IPS DF 6.9 (cell line): ENCODE measurements around the gene LAIR2.
"Not testable (repeated sequence)": the region's sequence is repeated elsewhere in the genome, so short reads cannot be mapped to it uniquely, and the experiment has no call there.

Source experiments
- DNase-seq: peaks from one replicate; pipeline ENCODE4 v3.0.0-alpha.2; 2013; ENCODE audit warnings: low read depth, low spot score
- H3K27ac ChIP-seq: one replicate; pipeline ENCODE4 v1.5.1; 2013; ENCODE audit warnings: low read length, control low read depth
- H3K27me3 ChIP-seq: 2 replicates; pipeline ENCODE4 v1.6.1; 2013; ENCODE audit warnings: mild to moderate bottlenecking, low read length; ENCODE audit not compliant: control insufficient read depth, insufficient read depth
- H3K36me3 ChIP-seq: 2 replicates; pipeline ENCODE4 v1.6.1; 2013; ENCODE audit warnings: low read length; ENCODE audit not compliant: control insufficient read depth, insufficient read depth
- H3K4me1 ChIP-seq: 2 replicates; pipeline ENCODE4 v1.6.1; 2013; ENCODE audit warnings: low read length; ENCODE audit not compliant: control insufficient read depth, insufficient read depth
- H3K4me3 ChIP-seq: 2 replicates; pipeline ENCODE4 v1.5.1; 2013; ENCODE audit warnings: mild to moderate bottlenecking, low read length
- H3K9me3 ChIP-seq: 2 replicates; pipeline ENCODE4 v1.6.1; 2013; ENCODE audit warnings: low read length, inconsistent platforms; ENCODE audit not compliant: control insufficient read depth, insufficient read depth
- WGBS: extraction: QIAGEN DNeasy Blood & Tissue Kit; methylation state at CpG from one replicate; pipeline ENCODE4 v1.1.7; 2013; ENCODE audit warnings: mixed read lengths, missing lambda C conversion rate; ENCODE audit not compliant: insufficient read length, insufficient coverage; 5-methylcytosine and 5-hydroxymethylcytosine counted together

The LAIR2 gene

DNA sequence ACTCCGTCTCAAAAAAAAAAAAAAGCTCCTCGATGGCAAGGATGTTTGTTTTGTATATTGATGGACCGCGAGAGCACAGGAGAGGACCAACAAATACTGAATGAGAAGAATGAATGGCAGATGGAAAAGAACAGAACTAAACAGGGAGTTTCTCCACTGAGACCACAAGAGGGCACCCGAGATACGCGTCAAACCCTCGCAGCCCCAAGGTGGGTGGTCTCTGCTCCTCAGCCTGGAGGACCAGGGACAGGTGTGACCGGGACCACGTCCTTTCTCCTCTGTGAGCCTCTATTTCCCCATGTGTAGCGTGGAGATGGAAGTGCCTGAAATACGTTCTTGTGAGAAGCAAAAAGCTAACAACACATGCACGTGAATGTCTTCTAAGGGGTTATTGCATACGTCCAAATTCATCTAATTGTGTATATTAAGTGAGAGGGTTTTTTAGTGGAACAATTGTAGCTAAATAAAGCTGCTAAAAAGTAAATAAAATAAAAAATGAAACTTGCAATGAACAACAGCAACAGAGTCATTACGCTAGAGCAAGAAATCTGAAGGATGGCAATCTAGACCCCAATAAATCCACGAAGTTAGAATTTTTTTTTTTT, 21.2 kb upstream of the LAIR2 start:
- no peaks in the 10 kb centered on the region for H3K4me1 ChIP-seq
- H3K27ac ChIP-seq = no peak overlapping the region
- peak; percentile 67 for DNase-seq
- no peak overlapping the region for H3K4me3 ChIP-seq
- H3K36me3 ChIP-seq = no peaks in the 10 kb centered on the region
- H3K27me3 ChIP-seq = no peaks in the 10 kb centered on the region
- H3K9me3 ChIP-seq = no peaks in the 10 kb centered on the region; the same call in 1 of the 2 replicates
- no CpG with 5 or more reads among the region's 16 CpGs for WGBS

DNA sequence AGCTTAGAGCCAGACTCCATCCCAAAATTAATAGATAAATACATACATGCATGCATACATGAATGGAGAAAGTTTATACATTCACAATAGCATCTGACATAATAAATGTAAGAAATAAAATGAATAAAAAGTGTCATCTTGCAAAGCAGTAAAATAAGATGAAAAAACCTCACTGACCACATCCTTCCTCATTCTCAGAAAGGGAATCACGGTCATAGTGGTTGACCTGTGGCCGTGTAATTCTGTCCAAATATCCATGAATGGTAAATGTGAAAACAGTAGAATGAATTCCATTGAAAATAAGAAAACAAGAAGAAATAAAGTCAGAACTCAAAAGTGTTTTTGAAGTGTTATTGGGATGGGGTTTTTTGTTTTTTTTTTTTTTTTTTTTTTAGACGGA, 19.7 kb upstream of the LAIR2 start:
- DNase-seq = no peak
- Histone ChIP-seq H3K4me3 (no peak overlapping the region), H3K27ac (no peak overlapping the region), H3K4me1 (no peaks in the 10 kb centered on the region), H3K27me3 (no peaks in the 10 kb centered on the region), H3K9me3 (no peaks in the 10 kb centered on the region; the same call in 1 of the 2 replicates), H3K36me3 (no peaks in the 10 kb centered on the region)
- no CpG with 5 or more reads among the region's 3 CpGs for WGBS

DNA sequence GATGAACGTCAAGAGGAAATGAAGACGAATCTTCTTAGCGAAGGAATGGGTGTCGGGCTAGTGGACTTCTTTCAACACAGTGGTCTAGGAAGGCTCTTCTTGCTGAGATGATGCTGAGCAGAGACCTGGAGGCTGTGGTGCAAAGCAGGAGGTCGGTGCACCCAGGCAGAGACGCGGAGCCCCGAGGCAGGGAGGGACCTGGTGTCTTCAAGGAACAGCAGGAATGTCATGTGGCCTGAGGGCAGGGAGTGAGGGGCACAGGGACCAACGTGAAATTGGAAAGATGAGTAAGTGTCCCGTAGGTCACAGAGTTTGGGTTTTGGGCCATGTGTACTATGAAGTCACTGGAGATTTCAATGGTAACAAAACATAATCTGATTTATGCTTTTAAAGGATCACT, 18.2 kb upstream of the LAIR2 start:
- Histone ChIP-seq H3K27ac (no peak overlapping the region), H3K9me3 (peaks cover 2% of the 10 kb centered on the region), H3K36me3 (no peaks in the 10 kb centered on the region), H3K4me3 (no peak overlapping the region), H3K4me1 (no peaks in the 10 kb centered on the region; the same call in 1 of the 2 replicates), H3K27me3 (no peaks in the 10 kb centered on the region)
- DNase-seq = no peak
- no CpG with 5 or more reads among the region's 10 CpGs for WGBS

GRCh38 chr19:54485851-54486250, 16.8 kb upstream of the LAIR2 start:
- H3K4me3 ChIP-seq = no peak overlapping the region
- no CpG with 5 or more reads among the region's 5 CpGs for WGBS
- H3K9me3 ChIP-seq = peaks cover 4% of the 10 kb centered on the region
- H3K27ac ChIP-seq = no peak overlapping the region
- H3K4me1 ChIP-seq = no peaks in the 10 kb centered on the region; the same call in 1 of the 2 replicates
- no peak for DNase-seq
- H3K27me3 ChIP-seq = no peaks in the 10 kb centered on the region
- H3K36me3 ChIP-seq = no peaks in the 10 kb centered on the region

- H3K4me3 ChIP-seq = no peak overlapping the region
- peaks cover 8% of the 10 kb centered on the region for H3K9me3 ChIP-seq
- WGBS = no CpG with 5 or more reads among the region's 7 CpGs
- DNase-seq = no peak
- no peaks in the 10 kb centered on the region for H3K36me3 ChIP-seq
- H3K27ac ChIP-seq = no peak overlapping the region
- H3K4me1 ChIP-seq = no peaks in the 10 kb centered on the region; the same call in 1 of the 2 replicates
- H3K27me3 ChIP-seq = no peaks in the 10 kb centered on the region
Measured at GRCh38 chr19:54489341-54489740, 13.3 kb upstream of the LAIR2 start.

GRCh38 chr19:54489766-54490165, 12.9 kb upstream of the LAIR2 start:
- no peak for DNase-seq
- H3K9me3 ChIP-seq = peaks cover 8% of the 10 kb centered on the region
- no CpG with 5 or more reads among the region's 9 CpGs for WGBS
- no peak overlapping the region for H3K27ac ChIP-seq
- no peaks in the 10 kb centered on the region for H3K36me3 ChIP-seq
- H3K27me3 ChIP-seq = no peaks in the 10 kb centered on the region
- no peak overlapping the region for H3K4me3 ChIP-seq
- no peaks in the 10 kb centered on the region; the same call in 1 of the 2 replicates for H3K4me1 ChIP-seq

- no peak overlapping the region for H3K4me3 ChIP-seq
- H3K4me1 ChIP-seq = no peaks in the 10 kb centered on the region; the same call in 1 of the 2 replicates
- H3K9me3 ChIP-seq = peaks cover 8% of the 10 kb centered on the region
- H3K36me3 ChIP-seq = no peaks in the 10 kb centered on the region
- no peaks in the 10 kb centered on the region for H3K27me3 ChIP-seq
- H3K27ac ChIP-seq = no peak overlapping the region
- no peak for DNase-seq
- WGBS = no CpG with 5 or more reads among the region's 18 CpGs
Measured at GRCh38 chr19:54492568-54492967, 10.1 kb upstream of the LAIR2 start.

- not testable (repeated sequence) for H3K4me3 ChIP-seq, H3K36me3 ChIP-seq, H3K4me1 ChIP-seq, H3K27ac ChIP-seq, H3K9me3 ChIP-seq, H3K27me3 ChIP-seq, DNase-seq
- WGBS = no CpG with 5 or more reads among the region's 5 CpGs
Measured at GRCh38 chr19:54493056-54493455, 9.6 kb upstream of the LAIR2 start.

DNA sequence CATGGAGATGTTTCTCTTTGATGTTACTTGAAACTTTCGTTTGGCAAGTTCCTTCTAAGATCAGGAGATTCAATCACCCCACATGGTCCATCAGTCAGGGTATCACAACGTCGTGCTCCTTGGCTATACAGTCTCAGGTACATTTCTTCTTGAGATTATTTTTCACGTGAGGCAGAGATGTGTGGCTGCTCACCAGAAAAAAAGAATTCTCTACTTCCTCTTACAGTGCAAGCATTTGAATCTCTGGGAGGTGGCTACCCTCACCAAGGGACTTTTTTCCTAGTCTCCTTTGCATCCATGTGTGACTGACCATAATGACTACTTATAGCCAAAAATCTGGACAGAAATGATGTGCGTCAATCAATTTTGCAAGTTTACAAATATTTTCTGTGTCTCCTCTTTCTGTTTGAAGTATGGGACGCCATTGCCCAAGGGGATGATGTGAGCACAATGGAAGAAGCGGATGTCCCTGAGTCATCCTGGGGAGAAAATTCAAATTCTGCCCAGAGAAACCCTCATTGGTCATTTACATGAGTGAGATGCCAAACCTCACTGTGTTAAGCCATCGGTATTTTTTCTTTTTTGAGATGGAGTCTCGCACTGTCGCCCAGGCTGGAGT, 8.6 kb upstream of the LAIR2 start:
- H3K36me3 ChIP-seq = no peaks in the 10 kb centered on the region
- H3K9me3 ChIP-seq = peaks cover 8% of the 10 kb centered on the region
- WGBS = no CpG with 5 or more reads among the region's 10 CpGs
- no peak overlapping the region for H3K4me3 ChIP-seq
- no peak overlapping the region for H3K27ac ChIP-seq
- DNase-seq = no peak
- no peaks in the 10 kb centered on the region; the same call in 1 of the 2 replicates for H3K4me1 ChIP-seq
- H3K27me3 ChIP-seq = no peaks in the 10 kb centered on the region

DNA sequence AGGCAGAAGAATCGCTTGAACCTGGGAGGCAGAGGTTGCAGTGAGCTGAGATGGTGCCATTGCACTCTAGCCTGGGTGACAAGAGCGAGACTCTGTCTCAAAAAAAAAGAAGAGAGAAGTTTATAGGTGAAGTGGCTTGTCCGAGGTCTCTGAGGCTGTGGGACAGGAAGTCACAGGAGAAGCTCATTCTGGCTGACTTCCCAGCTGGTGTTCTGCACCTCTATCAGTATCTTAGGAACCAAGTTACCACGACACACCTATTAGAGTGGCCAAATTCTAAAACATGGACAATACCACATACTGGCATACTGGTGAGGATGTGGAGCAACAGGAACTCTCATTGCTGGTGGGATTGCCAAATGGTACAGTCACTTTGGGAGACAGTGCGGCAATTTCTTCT, 7.3 kb upstream of the LAIR2 start:
- not testable (repeated sequence) for DNase-seq, H3K27ac ChIP-seq, H3K36me3 ChIP-seq, H3K4me1 ChIP-seq, H3K9me3 ChIP-seq, H3K27me3 ChIP-seq, H3K4me3 ChIP-seq
- no CpG with 5 or more reads among the region's 5 CpGs for WGBS
